Lung (tissue), 12 donors: ENCODE measurements around the gene SLC16A14. TPM values are rescaled to one million over a fixed set of nuclear protein-coding genes. Genes with fewer than 3 reads are reported as not detected.
A peak's percentile ranks its signal among the peaks of the same experiment; 100 is the strongest.

Experiments used
- ATAC-seq: fragments of 200-7000 bp; cut with Tn5 transposase; one replicate; pipeline ENCODE4 v1.9.1; 2020; ENCODE audit warnings: moderate number of reproducible peaks; ENCODE audit not compliant: insufficient read depth, low FRiP score
- DNase-seq, 3 donors: peaks; one replicate each; pipeline ENCODE4 v3.0.0-alpha.2; 2013 to 2017
- H3K27ac ChIP-seq, 2 donors: one replicate each; pipeline ENCODE4 v1.5.1; 2013; ENCODE audit warnings: mild to moderate bottlenecking in 2 of 2, moderate library complexity in 2 of 2, control low read depth in 1 of 2, inconsistent platforms in 1 of 2, low read depth in 1 of 2, low read length in 1 of 2
- H3K27me3 ChIP-seq, 3 donors: one replicate each; pipeline ENCODE4 v1.5.1; 2013; ENCODE audit warnings: low read length in 2 of 3; ENCODE audit not compliant: control insufficient read depth in 3 of 3, insufficient read depth in 3 of 3
- H3K36me3 ChIP-seq, 4 donors: one replicate each; pipeline ENCODE4 v1.5.1; 2013; ENCODE audit warnings: low read length in 4 of 4, mild to moderate bottlenecking in 1 of 4, moderate library complexity in 1 of 4; ENCODE audit not compliant: control insufficient read depth in 4 of 4, insufficient read depth in 4 of 4
- H3K4me1 ChIP-seq, 5 donors: one replicate each; pipeline ENCODE4 v1.5.1; 2013; ENCODE audit warnings: low read length in 5 of 5, mild to moderate bottlenecking in 2 of 5, moderate library complexity in 1 of 5; ENCODE audit not compliant: control insufficient read depth in 5 of 5, insufficient read depth in 5 of 5
- H3K4me3 ChIP-seq: one replicate; pipeline ENCODE4 v1.5.1; 2013; ENCODE audit warnings: mild to moderate bottlenecking, control low read depth, moderate library complexity
- H3K9ac ChIP-seq, 2 donors: one replicate each; pipeline ENCODE4 v1.5.1; 2013; ENCODE audit warnings: low read length in 2 of 2, control low read depth in 1 of 2; ENCODE audit not compliant: insufficient read depth in 1 of 2
- H3K9me3 ChIP-seq, 4 donors: one replicate each; pipeline ENCODE4 v1.5.1; 2013; ENCODE audit warnings: low read length in 3 of 4, mild to moderate bottlenecking in 1 of 4, moderate library complexity in 1 of 4; ENCODE audit not compliant: control insufficient read depth in 4 of 4, insufficient read depth in 3 of 4
- CTCF ChIP-seq: IDR thresholded peaks from 2 replicates; pipeline ENCODE4 v1.5.1; 2012; ENCODE audit warnings: mild to moderate bottlenecking; ENCODE audit errors: control extremely low read depth, extremely low read depth
- WGBS, 2 donors: extraction: QIAGEN DNeasy Blood & Tissue Kit; methylation state at CpG; one replicate each; pipeline ENCODE4 v1.1.7; 2013; 5-methylcytosine and 5-hydroxymethylcytosine counted together
- polyA plus RNA-seq, 2 donors: library from polyadenylated mRNA; stranded (reverse); fragments of 200-250 nt; gene quantifications; one replicate each; pipeline ENCODE4 v1.2.1, GENCODE V29; 2013
- total RNA-seq, 2 donors: library from RNA; depleted of rRNA in 1 of 2; stranded (reverse); fragments of >200 nt in 1 of 2; gene quantifications; one replicate each; pipeline ENCODE4 v1.2.1, GENCODE V29; 2014 to 2021
- donor health status: control.
- donor health status: control.
- donor health status: Bipolar disorder and iron deficiency.
- donor health status: healthy.
- donor health status: DM: yes; HTN: yes; CAD: no.

SLC16A14 gene
- total and polyA plus RNA-seq, 4 donors: 0.85 to 8.2 (median 3.5) TPM

GRCh38 chr2:230016844-230017243 is 51.9 kb downstream of the SLC16A14 start:
- Histone ChIP-seq H3K36me3 (no peaks in the 10 kb centered on the region), H3K9ac (no peak overlapping the region), H3K4me1 (no peaks in the 10 kb centered on the region), H3K27ac (no peak overlapping the region), H3K9me3 (no peaks in the 10 kb centered on the region), H3K4me3 (no peak overlapping the region), H3K27me3 (no peaks in the 10 kb centered on the region)
- ATAC-seq (no peak), DNase-seq (no peak)
- TF ChIP-seq CTCF: no peak

GRCh38 chr2:230012267-230012884 is 56.3 kb downstream of the SLC16A14 start:
- Histone ChIP-seq H3K9me3 (no peaks in the 10 kb centered on the region), H3K36me3 (no peaks in the 10 kb centered on the region), H3K9ac (no peak overlapping the region), H3K27ac (no peak overlapping the region), H3K27me3 (no peaks in the 10 kb centered on the region), H3K4me3 (no peak overlapping the region), H3K4me1 (no peaks in the 10 kb centered on the region)
- WGBS, 2 donors: 81 to 85% methylated on average over 10 of the region's 10 CpGs
- TF ChIP-seq CTCF: no peak
- peak; percentile 19 to 55 (median 22) for DNase-seq
- no peak for ATAC-seq

- no peak overlapping the region for H3K27ac ChIP-seq
- WGBS, 2 donors: 94 to 97% methylated on average over 1 of the region's 1 CpG
- H3K27me3 ChIP-seq: no peaks in the 10 kb centered on the region
- no peaks in the 10 kb centered on the region for H3K4me1 ChIP-seq
- H3K9ac ChIP-seq: no peak overlapping the region
- ATAC-seq: no peak
- no peaks in the 10 kb centered on the region for H3K36me3 ChIP-seq
- TF ChIP-seq CTCF: no peak
- H3K4me3 ChIP-seq: no peak overlapping the region
- no peaks in the 10 kb centered on the region for H3K9me3 ChIP-seq
- no peak for DNase-seq
Observed at GRCh38 chr2:230011617-230012016, 57.1 kb downstream of the SLC16A14 start.

- no peak for DNase-seq
- Histone ChIP-seq H3K4me3 (no peak overlapping the region), H3K9ac (no peak overlapping the region), H3K9me3 (no peaks in the 10 kb centered on the region), H3K27me3 (no peaks in the 10 kb centered on the region), H3K27ac (no peak overlapping the region), H3K36me3 (no peaks in the 10 kb centered on the region), H3K4me1 (no peaks in the 10 kb centered on the region)
- no peak for ATAC-seq
- WGBS, 2 donors: 87 to 89% methylated on average over 6 of the region's 6 CpGs
- no peak for TF ChIP-seq CTCF
Observed at GRCh38 chr2:230010501-230010900, 58.2 kb downstream of the SLC16A14 start.
